HepG2 (cell line): ENCODE measurements around the gene SUOX. TPM values are rescaled to one million over a fixed set of nuclear protein-coding genes. Genes with fewer than 3 reads are reported as not detected.

ENCODE experiments used
- ATF2 ChIP-seq: sonication (generic); formaldehyde crosslinking; IDR thresholded peaks from 2 replicates; pipeline ENCODE4 v1.4.0; 2020; ENCODE audit warnings: missing genetic modification reagents
- CBFB ChIP-seq: sonication (generic); formaldehyde crosslinking; IDR thresholded peaks from 2 replicates; pipeline ENCODE4 v1.4.0; 2020; ENCODE audit warnings: missing genetic modification reagents
- CHD2 ChIP-seq: IDR thresholded peaks from 2 replicates; pipeline ENCODE4 v1.6.1; 2011; ENCODE audit warnings: low read depth, low read length, improper control_type of control experiment
- LBX2 ChIP-seq: sonication (generic); formaldehyde crosslinking; IDR thresholded peaks from 2 replicates; pipeline ENCODE4 v1.5.0; 2020; ENCODE audit warnings: missing genetic modification reagents, mild to moderate bottlenecking, borderline replicate concordance
- MED13 ChIP-seq: sonication (generic); formaldehyde crosslinking; IDR thresholded peaks from 2 replicates; pipeline ENCODE4 v1.5.0; 2020; ENCODE audit warnings: missing genetic modification reagents
- POGK ChIP-seq: sonication (generic); formaldehyde crosslinking; conservative IDR thresholded peaks from 2 replicates; pipeline ENCODE4 v1.8.0; 2022; ENCODE audit warnings: mild to moderate bottlenecking, moderate library complexity, missing genetic modification reagents
- TMF1 ChIP-seq: sonication (generic); formaldehyde crosslinking; IDR thresholded peaks from 2 replicates; pipeline ENCODE4 v1.8.1; 2022; ENCODE audit warnings: low read depth, missing genetic modification reagents
- ZIK1 ChIP-seq: sonication (generic); formaldehyde crosslinking; IDR thresholded peaks from 2 replicates; pipeline ENCODE4 v1.5.0; 2020; ENCODE audit warnings: mild to moderate bottlenecking, low read depth, missing genetic modification reagents, borderline replicate concordance
- ZNF260 ChIP-seq: sonication (generic); formaldehyde crosslinking; IDR thresholded peaks from 2 replicates; pipeline ENCODE4 v1.4.0; 2020; ENCODE audit warnings: missing genetic modification reagents, low read depth, mild to moderate bottlenecking, borderline replicate concordance
- ZNF264 ChIP-seq: sonication (generic); formaldehyde crosslinking; IDR thresholded peaks from 2 replicates; pipeline ENCODE4 v1.4.0; 2020; ENCODE audit warnings: missing genetic modification reagents
- ZNF510 ChIP-seq: sonication (generic); formaldehyde crosslinking; IDR thresholded peaks from 2 replicates; pipeline ENCODE4 v1.4.0; 2020; ENCODE audit warnings: low read depth, mild to moderate bottlenecking, missing genetic modification reagents
- ZNF776 ChIP-seq: sonication (generic); formaldehyde crosslinking; IDR thresholded peaks from 2 replicates; pipeline ENCODE4 v1.4.0; 2020; ENCODE audit warnings: mild to moderate bottlenecking, missing genetic modification reagents
- ZNF780A ChIP-seq: sonication (generic); formaldehyde crosslinking; IDR thresholded peaks from 2 replicates; pipeline ENCODE4 v1.8.0; 2022; ENCODE audit warnings: mild to moderate bottlenecking, missing genetic modification reagents, moderate library complexity
- ZNF788 ChIP-seq: sonication (generic); formaldehyde crosslinking; IDR thresholded peaks from 2 replicates; pipeline ENCODE4 v1.5.0; 2020; ENCODE audit warnings: mild to moderate bottlenecking, missing genetic modification reagents, borderline replicate concordance
- ZNF850 ChIP-seq: sonication (generic); formaldehyde crosslinking; conservative IDR thresholded peaks from 2 replicates; pipeline ENCODE4 v1.9.0; 2021; ENCODE audit warnings: mild to moderate bottlenecking, missing genetic modification reagents
- polyA plus RNA-seq, 8 experiments: library from polyadenylated mRNA; depleted of rRNA in 3 of 8; stranded (reverse) in 7 of 8; unstranded in 1 of 8; fragments of >200 nt; fragmentation: Illumina TruSeq in 4 of 8; extraction: Trizol in 4 of 8; gene quantifications; 2 replicates each; pipeline versions ENCODE4 v1.2.1 to v1.2.3, GENCODE V29; 2011 to 2016; ENCODE audit warnings: low read depth in 4 of 8, missing spikeins in 1 of 8, mixed read lengths in 1 of 8; ENCODE audit not compliant: insufficient read depth in 1 of 8
- total RNA-seq, 5 experiments: library from RNA; depleted of rRNA; stranded (reverse); fragments of >200 nt; fragmentation: Illumina TruSeq; extraction: Trizol; gene quantifications; 2 replicates each; pipeline ENCODE4 v1.2.3, GENCODE V29; 2016; ENCODE audit warnings: low read depth in 1 of 5
- TF ChIP-seq, protein P1 (sequence below): sonication (generic); formaldehyde crosslinking; IDR thresholded peaks from one replicate; pipeline ENCODE4 v1.5.1; 2020; ENCODE audit warnings: mild to moderate bottlenecking, missing genetic modification reagents; ENCODE audit errors: not compliant biosample characterization

The SUOX gene
- total and polyA plus RNA-seq, 2 of the 13 experiments (the other 11 are each of a cell fraction or from before 2014, with no cell fraction given), result 23.9 to 25.9 TPM

DNA sequence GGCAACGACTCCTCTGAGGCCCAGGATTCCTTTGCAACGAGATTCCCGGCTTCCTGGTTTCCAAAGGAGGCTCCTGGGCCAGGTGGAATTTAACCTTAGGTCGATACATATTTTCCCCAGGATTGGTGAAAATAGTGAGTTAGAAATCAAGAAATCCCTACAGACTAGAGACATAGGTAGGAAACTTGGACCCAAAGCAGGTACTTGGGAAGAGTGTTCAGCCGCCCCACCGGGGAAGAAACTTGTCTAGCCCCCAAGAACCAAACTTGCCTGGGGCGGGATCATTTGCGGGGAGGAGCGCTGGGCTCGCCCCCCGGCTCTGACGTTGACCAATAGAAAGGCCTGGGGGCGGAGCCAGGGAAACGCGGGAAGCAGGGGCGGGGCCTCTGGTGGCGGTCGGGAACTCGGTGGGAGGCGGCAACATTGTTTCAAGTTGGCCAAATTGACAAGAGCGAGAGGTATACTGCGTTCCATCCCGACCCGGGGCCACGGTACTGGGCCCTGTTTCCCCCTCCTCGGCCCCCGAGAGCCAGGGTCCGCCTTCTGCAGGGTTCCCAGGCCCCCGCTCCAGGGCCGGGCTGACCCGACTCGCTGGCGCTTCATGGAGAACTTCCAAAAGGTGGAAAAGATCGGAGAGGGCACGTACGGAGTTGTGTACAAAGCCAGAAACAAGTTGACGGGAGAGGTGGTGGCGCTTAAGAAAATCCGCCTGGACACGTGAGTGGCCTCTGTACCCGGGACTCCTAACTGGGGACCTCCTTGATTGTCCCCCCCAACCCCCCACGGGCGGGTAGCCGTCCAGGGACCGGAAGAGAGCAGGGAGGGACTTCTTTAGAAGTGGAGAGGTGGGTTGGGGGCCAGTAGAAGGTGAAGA, 30.4 kb upstream of the SUOX start, which contains the start of gene CDK2 (continued):
- TF ChIP-seq TMF1 (no peak), ZNF260 (no peak), ZNF264 (CRISPR knock-in tag) (no peak), ZNF780A (CRISPR knock-in tag) (no peak), LBX2 (no peak), ATF2 (no peak), ZNF850 (CRISPR knock-in tag) (no peak), CHD2 (no peak), MED13 (no peak), ZIK1 (no peak), CBFB (CRISPR knock-in tag) (no peak), ZNF510 (CRISPR knock-in tag) (0 out of 2 replicates have a peak, but pooled peaks have one; percentile 33), POGK (0 out of 2 replicates have a peak, but pooled peaks have one; percentile 28), ZNF776 (CRISPR knock-in tag) (no peak), ZNF788 (CRISPR knock-in tag) (no peak)
- TF ChIP-seq, protein P1, sequence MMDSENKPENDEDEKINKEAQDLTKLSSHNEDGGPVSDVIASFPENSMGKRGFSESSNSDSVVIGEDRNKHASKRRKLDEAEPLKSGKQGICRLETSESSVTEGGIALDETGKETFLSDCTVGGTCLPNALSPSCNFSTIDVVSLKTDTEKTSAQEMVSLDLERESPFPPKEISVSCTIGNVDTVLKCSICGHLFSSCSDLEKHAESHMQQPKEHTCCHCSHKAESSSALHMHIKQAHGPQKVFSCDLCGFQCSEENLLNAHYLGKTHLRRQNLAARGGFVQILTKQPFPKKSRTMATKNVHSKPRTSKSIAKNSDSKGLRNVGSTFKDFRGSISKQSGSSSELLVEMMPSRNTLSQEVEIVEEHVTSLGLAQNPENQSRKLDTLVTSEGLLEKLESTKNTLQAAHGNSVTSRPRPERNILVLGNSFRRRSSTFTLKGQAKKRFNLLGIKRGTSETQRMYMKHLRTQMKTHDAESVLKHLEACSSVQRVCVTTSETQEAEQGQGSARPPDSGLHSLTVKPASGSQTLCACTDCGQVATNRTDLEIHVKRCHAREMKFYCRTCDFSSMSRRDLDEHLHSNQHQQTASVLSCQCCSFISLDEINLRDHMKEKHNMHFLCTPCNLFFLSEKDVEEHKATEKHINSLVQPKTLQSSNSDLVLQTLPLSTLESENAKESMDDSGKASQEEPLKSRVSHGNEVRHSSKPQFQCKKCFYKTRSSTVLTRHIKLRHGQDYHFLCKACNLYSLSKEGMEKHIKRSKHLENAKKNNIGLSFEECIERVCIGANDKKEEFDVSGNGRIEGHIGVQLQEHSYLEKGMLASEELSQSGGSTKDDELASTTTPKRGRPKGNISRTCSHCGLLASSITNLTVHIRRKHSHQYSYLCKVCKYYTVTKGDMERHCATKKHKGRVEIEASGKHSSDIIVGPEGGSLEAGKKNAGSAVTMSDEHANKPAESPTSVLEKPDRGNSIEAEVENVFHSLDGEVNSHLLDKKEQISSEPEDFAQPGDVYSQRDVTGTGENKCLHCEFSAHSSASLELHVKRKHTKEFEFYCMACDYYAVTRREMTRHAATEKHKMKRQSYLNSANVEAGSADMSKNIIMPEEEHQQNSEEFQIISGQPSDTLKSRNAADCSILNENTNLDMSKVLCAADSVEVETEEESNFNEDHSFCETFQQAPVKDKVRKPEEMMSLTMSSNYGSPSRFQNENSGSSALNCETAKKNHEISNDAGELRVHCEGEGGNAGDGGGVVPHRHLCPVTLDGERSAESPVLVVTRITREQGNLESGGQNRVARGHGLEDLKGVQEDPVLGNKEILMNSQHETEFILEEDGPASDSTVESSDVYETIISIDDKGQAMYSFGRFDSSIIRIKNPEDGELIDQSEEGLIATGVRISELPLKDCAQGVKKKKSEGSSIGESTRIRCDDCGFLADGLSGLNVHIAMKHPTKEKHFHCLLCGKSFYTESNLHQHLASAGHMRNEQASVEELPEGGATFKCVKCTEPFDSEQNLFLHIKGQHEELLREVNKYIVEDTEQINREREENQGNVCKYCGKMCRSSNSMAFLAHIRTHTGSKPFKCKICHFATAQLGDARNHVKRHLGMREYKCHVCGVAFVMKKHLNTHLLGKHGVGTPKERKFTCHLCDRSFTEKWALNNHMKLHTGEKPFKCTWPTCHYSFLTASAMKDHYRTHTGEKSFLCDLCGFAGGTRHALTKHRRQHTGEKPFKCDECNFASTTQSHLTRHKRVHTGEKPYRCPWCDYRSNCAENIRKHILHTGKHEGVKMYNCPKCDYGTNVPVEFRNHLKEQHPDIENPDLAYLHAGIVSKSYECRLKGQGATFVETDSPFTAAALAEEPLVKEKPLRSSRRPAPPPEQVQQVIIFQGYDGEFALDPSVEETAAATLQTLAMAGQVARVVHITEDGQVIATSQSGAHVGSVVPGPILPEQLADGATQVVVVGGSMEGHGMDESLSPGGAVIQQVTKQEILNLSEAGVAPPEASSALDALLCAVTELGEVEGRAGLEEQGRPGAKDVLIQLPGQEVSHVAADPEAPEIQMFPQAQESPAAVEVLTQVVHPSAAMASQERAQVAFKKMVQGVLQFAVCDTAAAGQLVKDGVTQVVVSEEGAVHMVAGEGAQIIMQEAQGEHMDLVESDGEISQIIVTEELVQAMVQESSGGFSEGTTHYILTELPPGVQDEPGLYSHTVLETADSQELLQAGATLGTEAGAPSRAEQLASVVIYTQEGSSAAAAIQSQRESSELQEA (CRISPR knock-in tag), result no peak
